Measurements from ENCODE around the gene TXNDC11.

Gene TXNDC11

DNA sequence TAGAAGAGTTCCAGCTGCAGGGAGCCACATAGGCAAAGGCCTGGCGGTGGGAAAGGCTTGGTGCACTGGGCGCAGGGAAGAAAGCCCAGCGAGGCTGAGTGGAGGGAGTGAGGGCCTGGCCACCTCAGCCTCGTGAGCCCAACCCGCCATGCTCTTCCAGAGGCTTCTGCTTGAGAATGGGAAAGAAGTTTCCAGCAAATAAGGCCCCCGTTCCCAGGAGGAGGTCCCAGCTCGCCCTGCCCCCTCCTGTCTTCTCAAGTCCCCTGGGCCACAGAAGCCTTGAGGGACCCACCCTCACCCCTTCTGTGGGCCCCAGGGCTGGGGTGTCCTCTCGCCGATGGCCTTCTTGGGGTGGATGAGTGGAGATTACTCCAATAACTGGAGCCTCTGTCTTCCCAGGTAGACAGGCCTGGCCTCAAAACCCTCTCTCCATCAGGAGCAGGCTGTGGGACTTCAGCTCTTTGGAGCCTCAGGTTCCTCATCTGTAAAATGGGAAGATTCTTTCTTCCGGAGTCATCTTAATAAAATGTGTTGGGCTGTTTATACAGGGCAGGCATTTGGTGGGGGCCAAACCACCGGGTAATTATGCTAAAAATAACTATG, 75.3 kb downstream of the TXNDC11 start:
- TF ChIP-seq, protein P1, sequence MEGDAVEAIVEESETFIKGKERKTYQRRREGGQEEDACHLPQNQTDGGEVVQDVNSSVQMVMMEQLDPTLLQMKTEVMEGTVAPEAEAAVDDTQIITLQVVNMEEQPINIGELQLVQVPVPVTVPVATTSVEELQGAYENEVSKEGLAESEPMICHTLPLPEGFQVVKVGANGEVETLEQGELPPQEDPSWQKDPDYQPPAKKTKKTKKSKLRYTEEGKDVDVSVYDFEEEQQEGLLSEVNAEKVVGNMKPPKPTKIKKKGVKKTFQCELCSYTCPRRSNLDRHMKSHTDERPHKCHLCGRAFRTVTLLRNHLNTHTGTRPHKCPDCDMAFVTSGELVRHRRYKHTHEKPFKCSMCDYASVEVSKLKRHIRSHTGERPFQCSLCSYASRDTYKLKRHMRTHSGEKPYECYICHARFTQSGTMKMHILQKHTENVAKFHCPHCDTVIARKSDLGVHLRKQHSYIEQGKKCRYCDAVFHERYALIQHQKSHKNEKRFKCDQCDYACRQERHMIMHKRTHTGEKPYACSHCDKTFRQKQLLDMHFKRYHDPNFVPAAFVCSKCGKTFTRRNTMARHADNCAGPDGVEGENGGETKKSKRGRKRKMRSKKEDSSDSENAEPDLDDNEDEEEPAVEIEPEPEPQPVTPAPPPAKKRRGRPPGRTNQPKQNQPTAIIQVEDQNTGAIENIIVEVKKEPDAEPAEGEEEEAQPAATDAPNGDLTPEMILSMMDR (IDR thresholded peaks at IDR 0.05; ENCODE audit: low read depth, low read length) = no peak

GRCh38 chr16:11666103-11667055, 76.3 kb downstream of the TXNDC11 start:
- TF ChIP-seq, protein P1 (IDR thresholded peaks at IDR 0.05; ENCODE audit: low read depth, low read length) = no peak
- no peak overlapping the region for H3K4me3 ChIP-seq (ENCODE audit: low read depth, low read length)

More for the DNA sequence above, 75.3 kb downstream of the TXNDC11 start:
- no peak overlapping the region for H3K4me3 ChIP-seq (ENCODE audit: low read depth, low read length)

DNA sequence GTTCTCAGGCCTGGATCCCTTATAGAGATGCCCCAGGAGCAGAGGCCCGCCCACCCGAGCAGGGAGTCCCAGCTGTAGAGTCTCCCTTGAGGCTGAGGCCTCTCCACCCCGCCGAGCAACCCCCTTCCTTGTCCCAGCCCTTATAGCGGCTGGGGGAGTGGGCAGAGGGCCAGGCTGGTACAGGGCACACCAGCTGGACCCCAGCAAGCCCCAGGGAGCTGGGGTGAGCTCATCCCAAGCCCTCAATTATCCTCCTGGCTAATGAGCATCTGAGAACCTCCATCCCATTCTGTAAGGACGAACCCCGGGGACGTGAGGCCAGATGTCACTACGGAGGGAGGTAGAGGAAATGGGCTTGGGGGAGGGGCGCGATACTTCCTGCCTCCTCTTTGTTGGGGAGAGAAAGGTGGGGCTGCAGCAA, 77.6 kb downstream of the TXNDC11 start:
- TF ChIP-seq, protein P1 (IDR thresholded peaks at IDR 0.05; ENCODE audit: low read depth, low read length) = no peak
- no peak overlapping the region for H3K4me3 ChIP-seq (ENCODE audit: low read depth, low read length)

DNA sequence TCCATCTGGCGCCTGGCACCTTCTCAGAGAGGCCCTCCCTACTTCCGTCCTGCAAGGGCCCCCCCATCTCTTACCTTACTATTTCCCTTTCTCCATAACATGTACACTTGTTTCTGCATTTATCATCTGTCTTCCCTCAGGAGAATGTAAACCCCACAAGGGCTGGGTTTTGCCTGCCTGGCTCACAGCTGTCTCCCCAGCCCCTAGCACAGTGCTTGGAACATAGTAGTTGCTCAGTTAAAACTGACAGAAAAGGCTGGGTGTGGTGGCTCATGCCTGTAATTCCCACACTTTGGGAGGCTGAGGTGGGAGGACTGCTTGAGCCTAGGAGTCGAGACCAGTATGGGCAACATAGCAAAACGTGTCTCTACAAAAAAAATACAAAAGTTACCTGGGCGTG, 80.1 kb downstream of the TXNDC11 start:
- H3K4me3 ChIP-seq (ENCODE audit: low read depth, low read length) = no peak overlapping the region
- TF ChIP-seq, protein P1 (IDR thresholded peaks at IDR 0.05; ENCODE audit: low read depth, low read length) = no peak

- no peak overlapping the region for H3K4me3 ChIP-seq (ENCODE audit: low read depth, low read length)
- TF ChIP-seq, protein P1 (IDR thresholded peaks at IDR 0.05; ENCODE audit: low read depth, low read length) = no peak
These were observed 82.1 kb downstream of the TXNDC11 start for GRCh38 chr16:11660565-11660964.

DNA sequence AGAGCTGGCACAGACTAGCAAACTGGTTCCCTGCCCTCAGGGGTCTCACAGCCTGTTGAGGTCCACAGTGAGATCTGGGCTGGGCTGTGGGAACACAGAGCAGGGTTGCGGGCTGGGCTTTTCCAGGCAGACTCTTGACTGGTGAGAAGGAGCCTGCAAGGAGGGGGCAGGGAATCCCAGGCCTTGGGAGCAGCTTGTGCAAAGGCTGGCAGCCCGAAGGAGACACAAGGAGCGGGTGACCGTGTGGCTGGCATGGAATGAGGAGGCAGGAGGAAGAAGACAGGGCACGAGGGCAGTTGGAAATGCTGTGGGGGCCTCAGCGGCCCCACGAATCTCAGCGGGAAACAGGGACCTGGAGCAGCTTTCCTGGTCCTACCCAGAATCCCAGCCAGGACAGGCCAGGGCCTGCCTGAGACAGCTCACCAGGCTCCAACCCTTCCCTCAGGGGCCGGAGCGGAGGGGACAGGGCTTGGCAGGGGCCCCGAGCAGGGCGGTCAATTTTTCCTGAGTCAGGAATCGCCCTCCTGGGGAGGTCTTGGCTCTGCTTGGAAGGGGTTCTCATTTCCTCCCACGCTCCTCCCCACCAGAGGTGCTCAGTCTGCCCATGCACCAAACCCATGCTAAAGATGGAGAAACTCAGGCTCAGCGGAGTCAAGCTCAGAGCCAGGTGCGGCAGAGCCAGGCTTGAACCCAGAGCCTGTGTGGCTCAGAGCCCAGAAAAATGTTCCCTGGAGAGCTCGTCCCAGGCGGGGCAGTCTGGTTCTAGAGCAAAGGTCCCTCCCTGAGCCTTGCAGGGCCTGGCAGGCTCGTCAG, 83.6 kb downstream of the TXNDC11 start:
- H3K4me3 ChIP-seq (ENCODE audit: low read depth, low read length) = no peak overlapping the region
- TF ChIP-seq, protein P1 (IDR thresholded peaks at IDR 0.05; ENCODE audit: low read depth, low read length) = no peak
